ENCODE results near the gene FANCB. TPM values are rescaled to one million over a fixed set of nuclear protein-coding genes. Genes with fewer than 3 reads are reported as not detected.

FANCB gene
- total and polyA plus RNA-seq, 9 donors: 0.23 to 3.1 (median 2.8) TPM

GRCh38 chrX:14871767-14872166, 1.1 kb downstream of the FANCB start:
- TF ChIP-seq POLR2A (IDR thresholded peaks at IDR 0.05): no peak
- TF ChIP-seq EP300 (IDR thresholded peaks at IDR 0.05): no peak
- TF ChIP-seq CTCF (IDR thresholded peaks at IDR 0.05): no peak
- no peak overlapping the region for H3K4me3 ChIP-seq
- WGBS, 3 donors: 55 to 60% (median 57%) methylated on average over 1 of the region's 1 CpG
- H3K4me1 ChIP-seq (ENCODE audit: insufficient read depth): peaks cover 1% of the 10 kb centered on the region
- no peaks in the 10 kb centered on the region for H3K36me3 ChIP-seq
- no peaks in the 10 kb centered on the region for H3K9me3 ChIP-seq
- H3K27me3 ChIP-seq: no peaks in the 10 kb centered on the region
- DNase-seq: no peak
- H3K27ac ChIP-seq: no peak overlapping the region
- intact Hi-C loops (cut with DNase I): no loop called here

- H3K27ac ChIP-seq: no peak overlapping the region
- DNase-seq: no peak
- intact Hi-C loops (cut with DNase I): no loop called here
- WGBS, 3 donors: 45 to 62% (median 57%) methylated on average over 1 of the region's 1 CpG
- H3K9me3 ChIP-seq: no peaks in the 10 kb centered on the region
- TF ChIP-seq EP300 (IDR thresholded peaks at IDR 0.05): no peak
- TF ChIP-seq CTCF (IDR thresholded peaks at IDR 0.05): no peak
- no peak for TF ChIP-seq POLR2A (IDR thresholded peaks at IDR 0.05)
- H3K4me3 ChIP-seq: no peak overlapping the region
- H3K4me1 ChIP-seq (ENCODE audit: insufficient read depth): no peaks in the 10 kb centered on the region
- no peaks in the 10 kb centered on the region for H3K27me3 ChIP-seq
- H3K36me3 ChIP-seq: no peaks in the 10 kb centered on the region
Observed at GRCh38 chrX:14865201-14865600, 7.7 kb downstream of the FANCB start.

GRCh38 chrX:14864631-14865030, 8.2 kb downstream of the FANCB start:
- WGBS, 3 donors: 57 to 70% (median 63%) methylated on average over 1 of the region's 1 CpG
- no peak overlapping the region for H3K27ac ChIP-seq
- intact Hi-C loops (cut with DNase I): no loop called here
- H3K36me3 ChIP-seq: no peaks in the 10 kb centered on the region
- DNase-seq: no peak
- no peaks in the 10 kb centered on the region for H3K4me1 ChIP-seq (ENCODE audit: insufficient read depth)
- no peaks in the 10 kb centered on the region for H3K27me3 ChIP-seq
- TF ChIP-seq EP300 (IDR thresholded peaks at IDR 0.05) (no peak), CTCF (IDR thresholded peaks at IDR 0.05) (no peak), POLR2A (IDR thresholded peaks at IDR 0.05) (no peak)
- no peaks in the 10 kb centered on the region for H3K9me3 ChIP-seq
- no peak overlapping the region for H3K4me3 ChIP-seq

GRCh38 chrX:14851526-14851925, 21.3 kb downstream of the FANCB start:
- no peak for TF ChIP-seq EP300 (IDR thresholded peaks at IDR 0.05)
- TF ChIP-seq POLR2A (IDR thresholded peaks at IDR 0.05): no peak
- TF ChIP-seq CTCF (IDR thresholded peaks at IDR 0.05): no peak
- H3K4me3 ChIP-seq: no peak overlapping the region
- intact Hi-C loops (cut with DNase I): no loop called here
- no peaks in the 10 kb centered on the region for H3K36me3 ChIP-seq
- no peaks in the 10 kb centered on the region for H3K9me3 ChIP-seq
- H3K4me1 ChIP-seq (ENCODE audit: insufficient read depth): no peaks in the 10 kb centered on the region
- no peak for DNase-seq
- H3K27me3 ChIP-seq: no peaks in the 10 kb centered on the region
- no peak overlapping the region for H3K27ac ChIP-seq
- 66 to 77% (median 71%) methylated on average over 3 of the region's 3 CpGs for WGBS, 3 donors

GRCh38 chrX:14843666-14844065, 29.2 kb downstream of the FANCB start:
- 76 to 83% (median 81%) methylated on average over 4 of the region's 4 CpGs for WGBS, 3 donors
- Histone ChIP-seq H3K4me3 (no peak overlapping the region), H3K9me3 (no peaks in the 10 kb centered on the region), H3K27me3 (no peaks in the 10 kb centered on the region), H3K4me1 (ENCODE audit: insufficient read depth) (no peaks in the 10 kb centered on the region), H3K36me3 (no peaks in the 10 kb centered on the region), H3K27ac (no peak overlapping the region)
- TF ChIP-seq POLR2A (IDR thresholded peaks at IDR 0.05) (no peak), CTCF (IDR thresholded peaks at IDR 0.05) (no peak), EP300 (IDR thresholded peaks at IDR 0.05) (no peak)
- DNase-seq: no peak
- intact Hi-C loops (cut with DNase I): no loop called here

All from ovary (tissue), 9 donors.